ENCODE data around the gene BLVRB.

BLVRB gene

DNA sequence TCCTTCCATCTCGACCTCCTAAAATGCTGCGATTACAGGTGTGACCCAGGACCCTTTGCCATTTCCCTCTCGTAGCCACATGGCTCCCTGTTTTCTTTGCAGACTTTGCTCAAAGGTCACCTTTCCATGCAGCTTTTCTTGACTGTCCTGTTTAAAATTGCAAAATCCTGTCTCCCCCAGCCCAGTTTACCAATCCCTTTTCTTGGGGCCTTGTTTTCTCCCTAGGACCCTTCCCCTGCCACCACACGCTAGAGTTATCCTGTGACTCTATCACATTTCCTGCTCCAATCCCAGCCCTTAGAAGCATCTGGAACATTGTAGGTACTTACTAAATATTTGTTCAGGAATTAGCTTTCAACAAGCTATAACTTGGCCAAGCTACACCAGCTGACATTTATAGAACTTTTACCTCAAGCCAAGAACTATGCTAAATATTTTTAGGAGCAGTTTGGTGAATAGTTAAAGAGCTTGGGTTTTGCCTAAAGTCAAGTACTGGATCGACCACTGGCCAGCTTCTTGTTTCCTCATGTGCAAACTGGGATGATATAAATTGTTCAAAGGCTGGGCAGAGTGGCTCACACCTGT is 12.3 kb downstream of the BLVRB start:
- DNase-seq (ENCODE audit: extremely low spot score): no peak
- ChIA-PET POLR2A (no interaction called here), CTCF (interaction anchor here (1.0 to 5.1 kb wide), 5 partner anchors 10 to 182 kb away, joined by 3 to 52 read pairs (median 5); partner anchors contain the start of gene BLVRB)
- TF ChIP-seq, protein P1, sequence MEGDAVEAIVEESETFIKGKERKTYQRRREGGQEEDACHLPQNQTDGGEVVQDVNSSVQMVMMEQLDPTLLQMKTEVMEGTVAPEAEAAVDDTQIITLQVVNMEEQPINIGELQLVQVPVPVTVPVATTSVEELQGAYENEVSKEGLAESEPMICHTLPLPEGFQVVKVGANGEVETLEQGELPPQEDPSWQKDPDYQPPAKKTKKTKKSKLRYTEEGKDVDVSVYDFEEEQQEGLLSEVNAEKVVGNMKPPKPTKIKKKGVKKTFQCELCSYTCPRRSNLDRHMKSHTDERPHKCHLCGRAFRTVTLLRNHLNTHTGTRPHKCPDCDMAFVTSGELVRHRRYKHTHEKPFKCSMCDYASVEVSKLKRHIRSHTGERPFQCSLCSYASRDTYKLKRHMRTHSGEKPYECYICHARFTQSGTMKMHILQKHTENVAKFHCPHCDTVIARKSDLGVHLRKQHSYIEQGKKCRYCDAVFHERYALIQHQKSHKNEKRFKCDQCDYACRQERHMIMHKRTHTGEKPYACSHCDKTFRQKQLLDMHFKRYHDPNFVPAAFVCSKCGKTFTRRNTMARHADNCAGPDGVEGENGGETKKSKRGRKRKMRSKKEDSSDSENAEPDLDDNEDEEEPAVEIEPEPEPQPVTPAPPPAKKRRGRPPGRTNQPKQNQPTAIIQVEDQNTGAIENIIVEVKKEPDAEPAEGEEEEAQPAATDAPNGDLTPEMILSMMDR (IDR thresholded peaks at IDR 0.05; ENCODE audit: control extremely low read depth, extremely low read depth, low read depth, missing control alignments): no peak

DNA sequence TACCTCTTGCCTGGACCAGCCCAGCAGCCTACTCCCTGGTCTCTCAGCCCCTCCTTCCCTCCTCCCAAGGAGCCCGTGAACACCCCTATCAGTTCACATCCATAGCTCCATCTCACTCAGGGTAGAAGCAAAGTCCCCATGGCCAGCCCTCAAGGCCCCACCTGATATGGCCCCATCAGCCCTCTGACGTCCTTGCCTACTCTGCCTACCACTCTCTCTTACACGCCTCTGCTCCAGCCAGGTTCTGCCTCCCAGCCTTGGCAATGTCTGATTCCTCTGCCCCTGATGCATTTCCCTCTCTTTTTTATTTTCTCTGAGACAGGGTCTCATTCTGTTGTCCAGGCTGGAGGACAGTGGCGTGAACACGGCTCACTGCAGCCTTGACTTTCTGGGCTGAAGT is 13.5 kb downstream of the BLVRB start:
- POLR2A ChIA-PET: interaction anchor here (0.6 kb wide), 2 partner anchors 194 to 914 kb away, joined by 3 read pairs; no protein-coding TSS in a partner anchor
- CTCF ChIA-PET: interaction anchor here (1.9 to 3.0 kb wide), 2 partner anchors 9 to 12 kb away, joined by 5 to 17 read pairs; no protein-coding TSS in a partner anchor

DNA sequence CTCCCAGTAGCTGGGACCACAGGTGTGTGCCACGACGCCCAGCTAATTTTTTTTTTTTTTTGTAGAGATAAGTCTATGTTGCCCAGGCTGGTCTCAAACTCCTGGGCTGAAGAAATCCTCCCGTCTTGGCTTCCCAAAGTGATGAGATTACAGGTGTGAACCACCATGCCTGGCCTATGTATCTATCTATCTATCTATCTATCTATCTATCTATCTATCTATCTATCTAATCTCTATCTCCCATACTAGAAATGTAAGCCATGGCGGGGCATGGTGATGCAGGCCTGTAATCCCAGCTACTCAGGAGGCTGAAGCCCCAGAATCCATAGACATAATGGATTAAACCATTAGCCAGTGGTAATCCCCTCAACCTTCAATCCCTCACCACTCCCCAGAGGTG is 14.9 kb downstream of the BLVRB start:
- TF ChIP-seq, protein P1 (IDR thresholded peaks at IDR 0.05; ENCODE audit: control extremely low read depth, extremely low read depth, low read depth, missing control alignments): no peak
- DNase-seq (ENCODE audit: extremely low spot score): no peak
- ChIA-PET CTCF (interaction anchor here (0.6 to 3.0 kb wide), 2 partner anchors 14 to 326 kb away, joined by 3 to 17 read pairs; no protein-coding TSS in a partner anchor), POLR2A (no interaction called here)

More for the DNA sequence above, 13.5 kb downstream of the BLVRB start:
- DNase-seq (ENCODE audit: extremely low spot score): no peak
- TF ChIP-seq, protein P1 (IDR thresholded peaks at IDR 0.05; ENCODE audit: control extremely low read depth, extremely low read depth, low read depth, missing control alignments): no peak

DNA sequence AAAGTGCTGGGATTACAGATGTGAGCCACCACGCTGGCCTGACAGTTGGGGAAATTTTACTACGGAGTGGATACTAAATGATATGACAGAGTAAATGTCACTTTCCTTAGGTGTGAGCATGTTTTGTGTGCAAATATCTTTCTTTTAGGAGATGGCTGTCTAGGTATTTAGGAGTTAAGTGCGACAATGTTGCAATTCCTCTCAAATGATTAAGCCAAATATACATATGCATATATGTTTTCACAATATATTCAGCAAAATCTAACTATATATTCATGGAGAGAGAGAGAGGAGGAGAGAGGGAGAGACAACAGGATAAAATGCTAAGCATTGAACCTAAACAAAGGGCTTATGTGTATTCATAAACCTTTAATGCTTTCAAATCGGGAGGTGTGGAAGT is 16.0 kb downstream of the BLVRB start:
- CTCF ChIA-PET: interaction anchor here (3.0 kb wide), 1 partner anchor 15 kb away, joined by 17 read pairs; no protein-coding TSS in a partner anchor
- TF ChIP-seq, protein P1 (IDR thresholded peaks at IDR 0.05; ENCODE audit: control extremely low read depth, extremely low read depth, low read depth, missing control alignments): no peak
- POLR2A ChIA-PET: no interaction called here
- DNase-seq (ENCODE audit: extremely low spot score): no peak

DNA sequence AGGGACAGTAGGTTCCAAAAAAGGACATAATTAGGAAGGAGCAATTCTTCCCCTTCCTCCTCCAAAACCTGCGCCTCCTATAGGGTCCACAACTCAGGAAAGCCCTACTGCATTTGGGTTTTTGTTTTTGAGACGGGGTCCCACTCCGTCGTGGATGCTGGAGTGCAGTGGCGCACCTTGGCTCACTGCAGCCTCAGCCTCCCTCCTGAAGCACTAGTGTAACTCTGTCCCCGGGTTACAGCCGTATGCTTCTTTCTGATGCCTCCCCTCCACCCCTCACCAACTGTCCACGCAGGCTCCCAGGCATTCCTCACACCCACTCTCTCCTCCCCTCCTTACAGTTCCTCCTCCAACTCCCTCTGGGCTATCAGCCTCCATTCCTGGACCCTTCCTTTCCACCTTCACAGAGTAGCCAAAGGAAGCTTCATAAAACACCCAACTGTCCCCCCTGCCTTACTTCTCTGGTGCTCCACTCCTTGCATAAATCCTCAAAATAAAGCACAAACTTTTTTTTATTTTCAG is 19.2 kb downstream of the BLVRB start:
- CTCF ChIA-PET: interaction anchor here (0.7 to 1.5 kb wide), 3 partner anchors 18 to 141 kb away, joined by 3 to 6 read pairs (median 3); partner anchors contain the start of gene BLVRB
- POLR2A ChIA-PET: no interaction called here
- TF ChIP-seq, protein P1 (IDR thresholded peaks at IDR 0.05; ENCODE audit: control extremely low read depth, extremely low read depth, low read depth, missing control alignments): no peak
- no peak for DNase-seq (ENCODE audit: extremely low spot score)

DNA sequence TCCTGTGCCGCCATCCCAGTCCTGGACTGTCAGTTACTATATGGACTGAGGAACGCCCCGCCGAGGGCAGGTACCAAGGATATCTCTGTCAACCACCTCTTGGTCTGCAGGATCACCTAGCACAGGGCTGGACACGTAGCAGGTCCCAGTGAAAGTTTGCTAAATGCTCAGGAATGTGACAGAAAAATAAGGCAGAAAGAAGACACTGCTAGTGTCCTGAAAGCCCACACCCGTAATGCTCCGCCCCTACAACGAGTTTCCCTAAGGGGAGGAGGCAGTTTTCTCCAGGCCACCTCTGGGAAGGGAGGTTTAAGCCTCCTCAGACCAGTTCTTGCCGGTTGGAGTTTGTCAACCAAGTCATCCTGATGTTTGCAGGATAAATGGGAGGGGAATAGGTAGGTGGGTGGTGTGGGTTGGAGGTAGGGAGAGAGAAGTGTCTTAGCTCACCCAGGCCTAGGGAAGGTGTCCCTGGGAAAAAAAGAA is 19.7 kb downstream of the BLVRB start:
- DNase-seq (ENCODE audit: extremely low spot score): no peak
- TF ChIP-seq, protein P1 (IDR thresholded peaks at IDR 0.05; ENCODE audit: control extremely low read depth, extremely low read depth, low read depth, missing control alignments): no peak
- ChIA-PET POLR2A (no interaction called here), CTCF (interaction anchor here (1.0 to 1.5 kb wide), 2 partner anchors 19 to 141 kb away, joined by 3 to 6 read pairs; no protein-coding TSS in a partner anchor)
